Measurements from ENCODE around the gene APMAP.

- TF ChIP-seq CTCF (IDR thresholded peaks at IDR 0.05; ENCODE audit: low read depth, low read length) (no peak), EZH2phosphoT487 (IDR thresholded peaks at IDR 0.05; ENCODE audit: low read depth) (no peak)
Observed at GRCh38 chr20:25017257-25017803, 24.8 kb upstream of the APMAP start.

All from OCI-LY3 (cell line).